ENCODE measurements around the gene SCAPER.

SCAPER gene

DNA sequence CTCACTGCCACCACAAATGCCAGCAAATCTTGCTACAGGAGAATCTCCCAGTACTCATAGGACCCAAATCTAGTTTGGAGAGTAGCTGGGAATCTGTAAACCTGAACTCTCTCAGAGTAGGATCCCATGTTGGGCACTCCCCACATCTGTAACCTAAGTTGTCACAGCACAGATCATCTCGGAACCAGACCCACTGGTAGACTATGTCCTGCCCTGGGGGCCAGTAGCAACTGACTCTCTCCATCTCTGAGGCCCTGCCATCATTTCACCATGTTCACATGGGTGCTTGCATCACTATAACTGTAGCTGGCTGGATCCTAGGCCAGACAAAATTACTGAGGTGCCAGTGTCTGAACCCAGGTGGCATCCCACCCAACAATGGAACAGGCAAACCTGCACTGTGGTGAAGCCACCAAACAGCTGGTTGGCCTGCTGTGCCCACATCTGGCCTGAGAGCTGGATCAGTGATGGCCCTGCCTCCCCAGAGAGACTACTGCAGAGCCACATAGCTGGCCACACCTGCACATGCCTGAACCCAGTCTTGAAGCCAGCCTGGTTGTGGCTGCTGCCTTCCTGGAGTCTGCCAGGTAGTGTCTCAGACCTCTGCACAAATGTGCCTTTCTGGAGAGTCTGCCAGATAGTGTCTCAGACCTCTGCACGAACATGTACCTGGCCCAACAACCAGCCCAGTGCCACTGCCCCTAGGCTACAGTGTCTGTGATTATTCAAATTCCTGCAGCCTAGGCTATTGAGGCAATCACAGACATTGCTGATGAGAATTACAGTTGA, 486.6 kb downstream of the SCAPER start:
- DNase-seq (ENCODE audit: low read depth in 2 of 2): no peak

DNA sequence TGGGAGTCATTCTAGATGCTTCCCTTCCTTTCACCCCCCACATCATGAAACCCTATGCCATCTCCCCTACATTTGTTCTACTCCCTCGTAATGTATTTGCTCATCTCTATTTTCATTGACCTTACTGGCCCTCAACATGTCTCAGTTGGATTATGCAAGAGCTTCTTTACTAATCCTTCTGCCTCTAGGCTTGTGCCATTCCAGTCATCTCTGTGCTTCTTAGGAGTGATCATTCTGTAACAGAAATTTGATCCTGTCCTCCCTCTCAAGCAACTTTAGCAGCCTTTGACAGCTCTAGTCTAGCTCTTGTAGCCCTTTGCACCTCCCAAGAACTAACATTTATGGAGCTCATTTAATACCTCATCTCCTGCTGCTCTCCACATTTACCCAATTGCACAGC, 503.9 kb downstream of the SCAPER start:
- DNase-seq (ENCODE audit: low read depth in 2 of 2): no peak

DNA sequence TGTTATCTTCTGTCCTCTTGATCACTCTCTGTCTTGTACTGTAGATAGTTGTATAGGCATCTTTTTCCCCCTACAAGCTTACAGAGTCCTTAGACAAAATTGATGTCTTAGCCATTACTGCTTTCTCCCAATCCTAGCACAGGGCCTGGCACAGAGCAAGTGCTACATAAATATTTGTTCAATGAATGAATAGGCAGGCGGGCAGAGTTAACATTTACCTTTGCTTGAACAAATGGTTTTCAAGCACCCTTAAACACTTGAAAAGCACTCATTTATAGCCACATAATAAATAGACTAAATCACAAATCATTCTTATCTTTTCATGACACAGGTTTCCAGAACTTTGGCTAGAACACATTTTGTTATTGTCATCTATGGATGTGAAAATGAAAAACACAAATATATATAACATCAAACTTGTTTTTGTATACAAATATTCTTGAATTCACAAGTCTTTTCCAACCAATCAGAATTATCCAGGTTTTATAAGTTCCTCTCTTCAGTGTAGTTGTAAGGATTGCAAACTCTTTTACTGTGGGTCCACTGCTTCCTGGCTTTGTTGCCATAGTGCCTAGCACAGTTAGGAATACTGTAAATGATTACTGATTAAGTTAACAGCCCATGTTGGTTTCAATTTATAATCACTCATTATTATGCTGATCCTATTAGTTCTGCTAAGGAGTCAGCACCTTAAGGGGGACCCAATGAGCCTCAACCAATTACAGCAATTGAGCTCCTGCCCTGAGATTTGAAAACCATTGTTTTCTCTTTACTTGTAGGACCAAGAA, 506.6 kb downstream of the SCAPER start:
- DNase-seq (ENCODE audit: low read depth in 2 of 2): no peak

DNA sequence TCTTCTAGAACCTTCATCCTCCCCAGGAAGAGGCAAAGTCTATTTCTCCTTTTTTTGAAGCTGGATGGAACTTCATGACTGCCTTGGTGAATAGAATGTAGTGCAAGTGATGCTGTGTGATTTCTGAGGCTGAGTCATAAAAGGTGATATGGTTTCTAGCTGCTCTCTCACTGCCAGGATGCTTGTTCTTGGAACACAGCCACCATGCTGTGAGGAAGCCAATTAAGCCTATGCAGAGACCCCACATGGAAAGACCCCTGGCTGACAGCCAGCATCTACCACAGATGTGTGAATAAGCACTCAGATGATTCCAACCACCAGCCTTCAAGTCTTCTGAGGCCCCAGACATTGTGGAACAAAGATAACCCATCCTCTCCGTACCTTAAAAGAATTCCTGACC, 511.5 kb downstream of the SCAPER start:
- DNase-seq (ENCODE audit: low read depth in 2 of 2): no peak

DNA sequence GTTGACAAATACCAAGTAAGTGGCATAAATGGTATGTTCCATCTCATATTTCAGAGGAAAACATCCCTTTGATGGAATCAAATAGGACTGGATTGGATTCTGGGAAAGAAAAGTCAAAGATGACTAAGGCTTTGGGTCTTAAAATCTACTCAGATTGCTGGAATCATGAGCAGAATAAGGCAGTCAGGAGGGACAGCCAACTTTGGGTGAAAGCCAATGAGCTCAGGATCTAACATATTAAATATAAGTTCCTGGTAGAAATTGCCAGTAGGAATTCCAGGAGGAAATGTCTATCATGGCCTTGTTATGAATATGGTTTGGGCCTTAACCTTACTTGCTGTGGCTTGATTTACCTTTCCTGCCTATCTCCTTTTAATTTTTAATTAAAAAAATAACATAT, 513.3 kb downstream of the SCAPER start:
- no peak for DNase-seq (ENCODE audit: low read depth in 2 of 2)

DNA sequence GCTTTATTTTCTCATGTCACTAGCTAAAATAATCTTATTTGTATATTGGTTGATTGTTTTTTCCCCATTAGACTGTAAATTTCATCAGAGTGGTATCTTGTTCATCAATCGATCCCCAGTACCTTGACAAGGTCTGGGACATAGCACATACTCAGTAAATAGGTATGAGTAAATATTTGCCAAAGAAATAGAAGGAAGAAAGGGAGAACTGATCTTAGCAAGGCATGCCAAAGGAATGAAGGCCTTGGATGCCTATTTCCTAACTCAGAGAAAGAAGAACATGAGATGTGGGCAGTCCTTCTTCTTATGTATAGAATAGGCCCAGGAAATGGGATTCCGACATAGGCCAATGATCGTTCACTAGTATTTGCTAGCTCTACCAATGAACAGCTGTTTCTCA, 513.8 kb downstream of the SCAPER start:
- DNase-seq (ENCODE audit: low read depth in 2 of 2): no peak

DNA sequence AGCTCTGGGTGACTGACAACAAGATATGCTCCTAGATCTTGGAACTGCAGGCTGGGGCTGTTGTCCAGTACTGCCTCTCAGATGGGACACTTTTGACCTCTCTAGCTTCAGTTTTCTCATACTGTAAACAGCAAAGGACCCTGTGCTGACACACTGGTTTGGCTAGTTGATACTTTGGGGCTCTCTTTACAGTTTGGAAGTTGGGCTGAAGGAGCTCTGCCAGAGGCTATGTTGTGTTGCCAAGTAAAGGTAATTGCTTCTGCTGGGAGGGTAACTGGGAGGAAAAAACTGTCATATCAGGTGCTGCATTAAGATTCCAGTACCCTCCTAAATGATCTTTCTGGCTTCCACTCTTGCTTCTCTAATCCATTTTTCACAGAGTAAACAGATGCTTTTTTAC, 514.6 kb downstream of the SCAPER start:
- DNase-seq (ENCODE audit: low read depth in 2 of 2): no peak

DNA sequence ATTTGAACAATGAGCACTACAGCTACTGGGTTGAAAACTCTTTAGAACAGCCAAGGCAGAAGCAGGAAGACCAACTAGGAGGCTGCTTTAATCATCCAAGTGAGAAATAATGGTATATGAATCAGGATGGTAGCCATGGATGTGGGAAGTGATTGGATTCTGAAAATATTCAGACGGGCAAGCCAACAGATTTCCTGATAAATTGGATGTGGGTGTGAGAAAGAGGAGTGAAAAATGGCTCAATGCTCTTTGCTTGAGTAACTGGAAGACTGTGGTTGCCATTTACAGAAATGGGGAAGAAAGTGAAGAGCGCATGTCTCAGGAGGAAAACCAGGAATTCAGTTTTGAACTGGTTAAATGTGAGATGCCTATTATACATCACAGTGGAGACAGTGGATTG, 518.2 kb downstream of the SCAPER start:
- no peak for DNase-seq (ENCODE audit: low read depth in 2 of 2)

DNA sequence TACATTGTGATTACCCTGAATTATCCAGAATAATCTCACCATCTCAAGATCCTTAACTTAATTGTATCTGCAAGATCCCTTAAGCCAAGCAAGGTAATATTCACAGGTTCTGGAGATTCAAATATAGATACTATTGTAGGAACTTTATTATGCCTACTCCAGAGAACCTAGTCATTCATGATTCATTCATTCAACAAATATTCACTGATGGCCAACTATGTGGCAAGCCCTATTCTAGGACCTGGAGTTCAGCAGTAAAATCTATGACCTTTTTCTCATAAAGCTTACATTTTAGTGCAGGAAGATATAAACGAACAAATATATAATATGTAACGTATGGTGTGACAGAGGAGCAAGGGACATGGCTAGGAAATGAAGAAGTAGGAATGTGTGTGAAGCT, 519.0 kb downstream of the SCAPER start:
- DNase-seq (ENCODE audit: low read depth in 2 of 2): no peak

DNA sequence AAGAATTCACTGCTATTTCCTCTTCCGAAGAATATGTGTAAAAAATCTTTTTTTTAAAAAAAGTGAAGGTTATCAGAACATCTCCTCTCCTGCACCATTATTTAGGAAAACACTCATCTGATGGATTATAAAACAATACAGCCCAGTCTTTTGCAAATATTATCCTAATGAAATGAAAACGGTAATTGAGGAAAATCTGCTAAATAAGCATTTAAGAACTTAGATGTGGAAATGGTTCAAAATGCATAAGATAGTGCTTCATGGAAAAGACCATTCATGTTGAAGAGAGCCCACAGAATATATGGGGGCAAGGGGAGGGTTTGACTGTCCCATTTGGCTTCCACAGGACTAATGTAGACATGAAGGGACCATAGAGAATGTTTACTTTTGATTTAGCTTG, 520.7 kb downstream of the SCAPER start:
- DNase-seq (ENCODE audit: low read depth in 2 of 2): no peak

DNA sequence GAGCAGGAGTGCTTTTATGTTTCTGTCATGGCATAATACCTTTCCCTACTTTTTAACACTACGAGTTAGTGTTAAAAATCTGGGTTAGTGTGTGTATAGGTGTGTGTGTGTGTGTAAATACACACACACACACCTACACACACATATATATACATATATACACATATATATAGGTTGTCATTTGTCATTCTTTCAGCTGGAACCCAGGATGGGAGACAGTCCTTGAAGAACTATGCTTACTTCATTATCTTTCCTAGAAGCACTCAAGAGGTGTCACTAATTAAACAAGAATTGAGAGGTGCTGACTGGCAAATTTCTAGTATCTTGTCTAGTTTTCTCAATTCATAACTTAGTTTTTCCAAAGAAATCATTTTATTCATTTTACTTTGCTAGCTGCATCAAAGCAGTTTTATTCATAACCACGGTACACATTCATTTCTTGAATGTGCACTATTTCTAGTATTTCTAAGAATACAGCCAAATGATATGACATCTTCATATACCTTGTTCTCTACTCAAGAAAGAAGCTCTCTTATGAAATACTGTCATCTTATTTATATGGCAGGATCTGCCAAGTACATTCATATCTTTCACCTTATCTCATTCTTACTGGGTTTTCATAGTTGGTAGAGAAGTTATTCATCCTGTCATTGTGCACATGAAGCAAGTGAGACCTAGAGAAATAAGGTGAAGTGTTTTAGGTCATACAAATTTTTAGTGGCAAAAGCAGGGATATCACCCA, 522.0 kb downstream of the SCAPER start:
- no peak for DNase-seq (ENCODE audit: low read depth in 2 of 2)

DNA sequence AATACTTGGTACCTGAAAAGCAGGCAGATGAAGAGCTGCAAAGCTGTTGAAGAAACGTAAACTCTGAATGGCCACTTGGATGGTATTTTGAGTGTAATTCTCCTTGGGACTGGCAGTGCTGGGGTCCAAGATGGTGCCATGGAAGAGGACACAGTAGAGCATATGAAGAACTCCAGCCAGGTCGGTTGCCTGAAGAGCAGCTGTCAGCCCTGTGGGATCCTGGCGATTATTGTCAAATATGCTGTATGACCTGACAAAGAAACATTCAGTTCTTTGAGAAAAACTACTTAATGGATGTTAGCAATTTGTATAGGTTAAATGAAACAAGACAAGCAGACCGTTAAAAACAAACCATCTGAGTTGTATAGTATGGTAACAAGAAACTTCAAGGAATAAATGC, 523.8 kb downstream of the SCAPER start:
- no peak for DNase-seq (ENCODE audit: low read depth in 2 of 2)

DNA sequence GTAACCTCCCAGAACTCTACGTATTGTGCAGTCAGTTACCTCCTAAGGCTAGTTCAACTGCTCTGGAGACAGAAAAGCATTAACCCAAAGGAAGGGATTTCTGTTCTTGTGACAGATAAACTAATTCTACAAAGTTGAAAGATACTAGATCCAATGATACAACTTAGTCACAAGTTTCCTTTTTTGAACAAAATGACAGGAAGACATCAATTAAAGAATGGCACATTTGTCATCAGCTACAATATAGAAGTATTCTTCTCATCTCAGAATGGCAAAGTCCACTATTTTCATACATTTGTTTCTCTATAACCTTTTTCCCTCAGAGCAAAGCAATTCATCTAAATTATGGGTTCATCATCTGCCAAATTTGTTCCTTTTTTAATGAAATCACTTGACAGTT, 524.9 kb downstream of the SCAPER start:
- no peak for DNase-seq (ENCODE audit: low read depth in 2 of 2)

DNA sequence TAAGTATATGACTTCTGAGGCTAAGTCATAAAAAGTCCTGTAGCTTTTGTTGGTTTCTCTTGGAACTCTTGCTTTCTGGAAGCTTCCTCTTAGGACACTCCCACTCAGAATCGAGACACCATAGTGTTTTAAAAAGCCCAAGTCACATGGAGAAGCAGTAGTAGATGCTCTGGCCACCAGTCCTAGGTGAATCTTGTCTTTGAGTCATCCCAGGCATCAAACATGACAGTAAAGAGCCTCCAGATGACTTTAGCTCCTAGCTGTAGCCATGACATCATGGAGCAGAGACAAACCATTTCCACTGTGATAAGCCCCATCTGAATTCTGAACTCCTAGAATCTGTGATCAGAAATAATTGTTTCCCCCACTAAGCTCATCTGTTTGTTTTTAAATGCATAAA, 526.4 kb downstream of the SCAPER start:
- DNase-seq (ENCODE audit: low read depth in 2 of 2): no peak

DNA sequence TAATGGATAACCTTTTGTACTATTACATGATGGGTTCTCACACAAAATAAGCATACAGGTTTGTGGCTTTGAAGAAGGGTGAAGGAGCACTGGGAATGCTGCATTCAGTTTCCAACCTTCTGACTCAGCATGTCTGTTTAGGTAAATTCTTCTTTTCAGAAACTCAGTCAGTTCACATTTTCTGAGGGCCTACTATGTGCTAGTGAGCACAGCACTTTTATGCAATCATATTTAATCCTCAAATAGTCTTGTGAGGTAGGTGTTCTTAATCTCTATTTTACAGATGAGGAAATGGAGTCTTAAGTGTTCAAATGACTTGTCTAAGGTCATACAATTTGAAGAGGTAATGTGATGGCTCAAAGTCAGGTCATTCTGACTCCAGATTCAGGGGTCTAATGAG, 527.4 kb downstream of the SCAPER start:
- no peak for DNase-seq (ENCODE audit: low read depth in 2 of 2)

DNA sequence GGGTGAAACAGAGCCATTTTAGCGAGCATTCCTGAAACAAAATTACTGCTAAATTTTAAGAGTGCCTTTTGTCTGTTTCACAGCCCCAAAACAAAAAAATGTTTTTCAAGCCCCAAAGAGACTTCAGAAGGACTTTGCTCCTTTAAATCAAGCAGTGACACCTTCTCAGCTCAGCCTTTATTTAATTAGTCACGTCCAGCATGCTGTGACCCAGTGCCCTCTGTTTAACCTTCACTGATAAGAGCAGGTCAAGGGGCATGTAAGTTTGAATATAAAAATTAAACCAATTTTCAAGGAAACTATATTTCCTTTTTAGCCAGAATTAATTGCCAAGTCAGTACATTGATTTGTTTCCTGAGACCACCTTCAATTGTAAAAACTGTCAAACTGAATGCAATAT, 527.9 kb downstream of the SCAPER start:
- no peak for DNase-seq (ENCODE audit: low read depth in 2 of 2)

DNA sequence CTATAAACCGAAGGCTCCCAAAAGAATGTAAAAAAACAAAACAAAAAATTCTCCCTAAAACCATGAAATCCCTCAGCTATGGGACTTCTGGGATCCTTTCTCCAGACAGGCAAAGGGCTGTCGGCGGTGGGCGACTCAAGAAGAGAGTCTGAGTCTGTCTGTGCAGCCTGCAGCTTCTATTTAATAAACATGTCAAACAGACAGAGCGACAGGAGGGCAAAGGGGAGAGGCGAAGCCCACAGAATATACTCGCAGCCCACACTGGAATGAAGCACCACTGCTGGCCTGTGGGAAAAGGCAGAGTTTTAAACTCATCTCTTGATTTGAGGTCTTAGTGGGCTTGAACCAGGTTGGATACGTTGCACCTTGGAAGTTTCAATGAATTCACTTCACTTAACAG, 528.3 kb downstream of the SCAPER start:
- no peak for DNase-seq (ENCODE audit: low read depth in 2 of 2)

DNA sequence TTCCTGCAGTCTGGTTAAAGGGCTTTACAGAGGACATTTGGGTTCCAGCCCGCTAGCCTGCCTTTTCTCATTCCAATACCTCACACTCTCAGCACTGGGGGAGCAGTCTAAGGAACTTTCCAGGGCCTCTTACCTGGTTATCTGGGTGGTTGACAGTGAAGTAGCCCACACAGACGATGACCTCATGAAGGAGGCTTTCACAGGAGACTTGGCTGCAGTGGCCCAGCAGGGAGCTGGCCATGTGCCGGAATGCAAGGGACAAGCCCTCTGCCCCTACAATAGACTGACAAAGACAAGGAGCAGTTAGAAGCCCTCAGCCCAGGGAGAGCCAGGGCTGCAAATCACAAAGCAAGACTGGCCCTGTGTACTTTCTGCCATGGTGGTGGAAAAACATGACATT, 529.1 kb downstream of the SCAPER start:
- DNase-seq (ENCODE audit: low read depth in 2 of 2): no peak

DNA sequence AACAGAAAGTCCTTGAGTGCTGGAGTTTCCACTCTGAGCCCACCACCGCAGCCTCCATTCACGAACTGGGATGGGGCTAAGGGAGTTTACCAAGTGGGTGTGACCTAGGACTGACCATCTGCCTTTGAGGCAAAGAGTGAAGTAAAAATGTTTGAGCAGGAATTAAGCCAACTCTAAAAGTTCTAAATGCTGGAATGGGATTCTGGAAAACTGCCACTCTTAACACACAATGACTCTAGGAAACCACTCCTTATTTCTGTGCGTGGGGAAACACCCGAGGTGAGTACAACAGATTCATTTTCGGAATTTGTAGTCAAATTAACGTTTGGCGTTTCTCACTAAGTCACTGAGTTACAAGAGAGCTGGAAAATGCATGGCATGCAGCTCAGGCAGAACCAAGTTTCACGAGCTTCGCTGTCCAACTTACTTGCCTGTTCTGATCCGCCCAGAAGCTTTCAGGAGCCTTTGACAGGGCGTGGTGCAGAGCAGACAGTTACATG, 537.0 kb downstream of the SCAPER start:
- DNase-seq (ENCODE audit: low read depth in 2 of 2): no peak

DNA sequence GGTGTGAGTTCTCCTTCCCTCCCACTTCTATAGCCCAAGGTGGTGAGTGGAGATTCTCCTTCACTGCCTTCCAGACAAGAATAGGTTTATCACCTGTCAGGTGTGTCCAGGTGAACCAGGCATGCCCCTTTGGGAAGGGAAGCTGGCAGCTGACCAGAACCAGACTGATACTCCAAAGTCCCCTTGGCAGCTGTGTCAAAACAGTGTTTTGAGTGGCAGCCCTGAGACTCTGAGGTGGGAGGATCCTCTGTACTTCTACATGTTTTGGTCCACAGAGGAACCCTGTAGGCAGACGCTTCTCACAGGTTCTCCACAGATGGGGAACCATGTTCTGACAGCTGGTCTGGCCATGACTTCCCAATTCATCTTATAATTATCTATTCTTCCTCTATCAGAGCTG, 538.4 kb downstream of the SCAPER start:
- DNase-seq (ENCODE audit: low read depth in 2 of 2): no peak

DNA sequence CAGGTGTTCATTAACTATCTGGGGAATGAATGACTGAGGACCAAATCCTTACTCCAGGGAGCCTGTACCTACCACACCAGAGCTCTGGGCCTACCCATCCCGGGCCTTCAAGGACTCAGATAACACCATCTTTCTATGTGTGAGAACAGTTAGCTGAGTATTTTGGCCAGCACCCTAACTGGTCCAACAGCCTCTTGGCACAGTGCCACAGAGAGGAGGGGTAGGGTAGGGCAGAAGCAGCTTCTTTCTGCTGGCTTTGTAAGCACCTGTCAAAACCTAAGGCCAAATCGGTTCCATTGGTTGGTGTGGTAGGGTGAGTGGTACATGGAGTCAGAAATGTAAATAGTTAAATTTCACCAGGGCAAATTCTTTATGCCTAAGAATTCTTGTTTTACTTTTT, 541.9 kb downstream of the SCAPER start:
- DNase-seq (ENCODE audit: low read depth in 2 of 2): no peak

DNA sequence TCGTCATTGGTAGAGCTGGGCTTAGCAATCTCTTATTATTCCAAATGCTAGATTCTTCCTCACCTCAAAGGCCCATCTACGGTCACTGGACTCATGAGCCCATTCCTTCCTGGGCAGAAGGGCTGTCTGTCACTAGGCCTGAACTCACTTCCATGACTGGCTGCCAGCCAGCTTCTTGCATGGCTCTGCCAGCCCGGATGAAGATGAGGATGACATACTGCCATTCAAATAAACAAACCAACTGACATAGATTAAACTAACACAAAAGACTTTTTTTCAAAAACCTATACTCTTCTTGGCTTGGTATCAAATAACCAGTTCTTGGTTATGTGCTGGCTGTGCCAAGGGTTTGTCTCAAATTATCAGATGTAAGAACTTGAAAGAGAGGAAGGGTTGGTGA, 544.7 kb downstream of the SCAPER start:
- DNase-seq (ENCODE audit: low read depth in 2 of 2): no peak

DNA sequence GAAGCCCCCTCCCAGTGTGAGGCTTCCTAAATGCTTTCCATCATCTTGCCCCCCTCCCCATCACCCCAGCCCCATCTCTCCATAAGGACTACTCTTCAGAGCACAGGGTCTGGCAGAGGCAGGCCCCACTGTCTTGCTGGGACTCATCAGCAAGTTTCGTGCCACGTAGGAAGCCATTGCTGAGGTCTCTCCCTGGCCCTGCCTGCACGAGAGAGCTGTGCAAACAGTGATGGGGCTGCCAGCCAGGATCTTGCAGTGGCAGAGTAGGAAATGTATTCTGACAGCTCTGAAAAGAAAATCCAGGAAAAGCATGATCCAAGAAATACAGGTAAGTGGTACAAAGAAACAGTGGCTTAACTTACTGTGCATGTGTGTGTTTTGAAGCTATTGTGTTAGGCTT, 546.0 kb downstream of the SCAPER start:
- DNase-seq (ENCODE audit: low read depth in 2 of 2): no peak
